OCI-LY1 (cell line): ENCODE results near the gene LIN7C.

ENCODE experiments used
- H2AFZ ChIP-seq: fragments of 200-600 bp; sonication (generic), shearing (Covaris generic); 2 replicates; pipeline ENCODE4 v1.6.0; 2014; ENCODE audit warnings: antibody characterized with exemption, mild to moderate bottlenecking, low read length
- H3F3A ChIP-seq: fragments of 200-600 bp; sonication (generic), shearing (Covaris generic); 2 replicates; pipeline ENCODE4 v1.6.0; 2014; ENCODE audit warnings: mild to moderate bottlenecking, antibody characterized with exemption, low read length, moderate library complexity; ENCODE audit not compliant: insufficient read depth
- H3K27ac ChIP-seq: fragments of 200-600 bp; sonication (generic); 2 replicates; pipeline ENCODE4 v1.5.1; 2014; ENCODE audit warnings: low read length, mixed run types, mild to moderate bottlenecking, low read depth; ENCODE audit not compliant: poor library complexity, severe bottlenecking
- H3K27me3 ChIP-seq: fragments of 200-600 bp; sonication (generic); 2 replicates; pipeline ENCODE4 v1.6.0; 2014; ENCODE audit warnings: antibody characterized with exemption, mild to moderate bottlenecking, low read length, moderate library complexity; ENCODE audit not compliant: insufficient read depth
- H3K36me3 ChIP-seq: fragments of 200-600 bp; sonication (generic); 2 replicates; pipeline ENCODE4 v1.6.1; 2014; ENCODE audit warnings: mild to moderate bottlenecking, antibody characterized with exemption, low read length, moderate library complexity, mixed read lengths; ENCODE audit not compliant: insufficient read depth
- H3K4me1 ChIP-seq: fragments of 200-600 bp; sonication (generic); 2 replicates; pipeline ENCODE4 v1.5.1; 2014; ENCODE audit warnings: mild to moderate bottlenecking, low read length, moderate library complexity; ENCODE audit not compliant: insufficient read depth, severe bottlenecking
- H3K4me2 ChIP-seq: fragments of 200-600 bp; sonication (generic), shearing (Covaris generic); 2 replicates; pipeline ENCODE4 v1.6.1; 2014; ENCODE audit warnings: low read length
- H3K4me3 ChIP-seq: fragments of 200-600 bp; sonication (generic); 2 replicates; pipeline ENCODE4 v1.5.1; 2014; ENCODE audit warnings: low read length, low read depth, mild to moderate bottlenecking, mixed read lengths; ENCODE audit not compliant: poor library complexity, severe bottlenecking
- H3K79me2 ChIP-seq: fragments of 200-600 bp; shearing (Covaris generic); 2 replicates; pipeline ENCODE4 v1.6.1; 2016; ENCODE audit warnings: mixed run types, low read length, mixed read lengths; ENCODE audit not compliant: insufficient read depth
- H3K9ac ChIP-seq: fragments of 200-600 bp; sonication (generic), shearing (Covaris generic); 2 replicates; pipeline ENCODE4 v1.6.1; 2014; ENCODE audit warnings: mild to moderate bottlenecking, low read length, mixed read lengths
- H3K9me2 ChIP-seq: fragments of 200-600 bp; sonication (generic), shearing (Covaris generic); 2 replicates; pipeline ENCODE4 v1.6.1; 2014; ENCODE audit warnings: low read depth, mild to moderate bottlenecking, low read length, mixed read lengths
- H3K9me3 ChIP-seq: fragments of 200-600 bp; shearing (Covaris generic); 2 replicates; pipeline ENCODE4 v1.6.1; 2014; ENCODE audit warnings: low read length, mixed read lengths
- H4K20me1 ChIP-seq: fragments of 200-600 bp; sonication (generic), shearing (Covaris generic); 2 replicates; pipeline ENCODE4 v1.6.0; 2016; ENCODE audit warnings: mild to moderate bottlenecking, low read length; ENCODE audit not compliant: insufficient read depth
- CTCF ChIP-seq: fragments of 200-600 bp; sonication (generic), shearing (Covaris generic); IDR thresholded peaks from 2 replicates; pipeline ENCODE4 v1.5.1; 2017; ENCODE audit warnings: mild to moderate bottlenecking, antibody characterized with exemption, low read length, moderate library complexity, mixed read lengths
- EZH2 ChIP-seq: fragments of 200-600 bp; sonication (generic), shearing (Covaris generic); IDR thresholded peaks from 2 replicates; pipeline ENCODE4 v1.8.0; 2017; ENCODE audit warnings: borderline replicate concordance, mixed run types, mild to moderate bottlenecking, antibody characterized with exemption, low read length, moderate library complexity, mixed read lengths

Gene LIN7C

GRCh38 chr11:27509908-27510307, 3.3 kb upstream of the LIN7C start:
- no peaks in the 10 kb centered on the region for H3K9me2 ChIP-seq
- H2AFZ ChIP-seq: no peak overlapping the region
- H4K20me1 ChIP-seq: no peaks in the 10 kb centered on the region
- no peak overlapping the region for H3K4me3 ChIP-seq
- H3K27ac ChIP-seq: no peak overlapping the region
- H3K79me2 ChIP-seq: peaks cover 16% of the 10 kb centered on the region
- H3K27me3 ChIP-seq: no peaks in the 10 kb centered on the region
- no peaks in the 10 kb centered on the region for H3K36me3 ChIP-seq
- no peaks in the 10 kb centered on the region for H3K9me3 ChIP-seq
- no peak for TF ChIP-seq CTCF
- no peak overlapping the region for H3K9ac ChIP-seq
- H3F3A ChIP-seq: no peaks in the 10 kb centered on the region
- H3K4me2 ChIP-seq: no peak overlapping the region
- peaks cover 20% of the 10 kb centered on the region for H3K4me1 ChIP-seq

DNA sequence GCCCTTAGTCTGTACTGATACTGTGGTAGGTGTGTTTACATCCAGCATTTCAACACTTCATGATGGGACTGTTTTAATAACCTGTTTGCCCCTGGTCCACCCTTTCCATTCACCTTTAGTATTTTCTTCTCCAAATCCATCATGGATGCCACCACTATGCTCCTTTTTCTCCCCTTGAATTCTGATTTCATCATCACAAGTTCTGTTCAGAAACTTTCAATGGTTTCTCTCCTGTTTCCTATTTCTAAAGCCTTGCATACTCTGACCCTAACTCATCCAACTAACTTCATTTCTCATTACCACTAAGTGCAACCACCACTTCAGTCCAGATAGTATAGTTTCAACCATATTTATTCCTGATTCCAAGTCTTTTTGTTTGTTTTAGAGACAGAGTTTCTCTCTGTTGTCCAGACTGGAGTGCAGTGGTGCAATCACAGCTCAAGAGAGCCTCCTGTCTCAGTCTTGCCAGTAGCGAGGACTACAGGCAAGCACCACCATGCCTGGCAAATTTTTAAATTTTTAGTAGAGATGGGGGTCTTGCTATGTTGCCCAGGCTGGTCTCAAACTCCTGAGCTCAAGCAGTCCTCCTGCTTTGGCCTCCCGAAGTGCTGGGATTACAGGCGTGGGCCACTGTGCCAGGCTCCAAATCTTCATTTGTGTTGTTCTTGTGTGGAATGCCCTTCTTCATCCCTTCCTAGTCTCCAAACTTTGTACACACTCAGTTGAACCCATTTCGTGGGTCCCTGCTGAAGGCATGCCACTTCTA, 1.2 kb upstream of the LIN7C start:
- Histone ChIP-seq H3K9me3 (no peaks in the 10 kb centered on the region), H3K27ac (no peak overlapping the region), H3K4me1 (peaks cover 27% of the 10 kb centered on the region), H3K9ac (peak overlapping the region; percentile 98), H3K4me2 (peak overlapping the region; percentile 77), H4K20me1 (no peaks in the 10 kb centered on the region), H3F3A (no peaks in the 10 kb centered on the region), H3K27me3 (no peaks in the 10 kb centered on the region), H3K79me2 (peaks cover 32% of the 10 kb centered on the region), H3K9me2 (no peaks in the 10 kb centered on the region), H3K4me3 (peak overlapping the region; percentile 92), H3K36me3 (peaks cover 7% of the 10 kb centered on the region; the same call in 1 of the 2 replicates), H2AFZ (no peak overlapping the region)
- no peak for TF ChIP-seq CTCF
- TF ChIP-seq EZH2: no peak

- H2AFZ ChIP-seq: no peak overlapping the region
- H3K4me1 ChIP-seq: peaks cover 27% of the 10 kb centered on the region
- peak overlapping the region; percentile 72 for H3K27ac ChIP-seq
- peak overlapping the region; percentile 98 for H3K9ac ChIP-seq
- H4K20me1 ChIP-seq: no peaks in the 10 kb centered on the region
- peaks cover 22% of the 10 kb centered on the region for H3K36me3 ChIP-seq
- H3K9me2 ChIP-seq: no peaks in the 10 kb centered on the region
- no peaks in the 10 kb centered on the region for H3F3A ChIP-seq
- peak overlapping the region; percentile 92 for H3K4me3 ChIP-seq
- no peaks in the 10 kb centered on the region for H3K9me3 ChIP-seq
- no peaks in the 10 kb centered on the region for H3K27me3 ChIP-seq
- H3K79me2 ChIP-seq: peaks cover 36% of the 10 kb centered on the region
- TF ChIP-seq EZH2 (no peak), CTCF (no peak)
- peak overlapping the region; percentile 77 for H3K4me2 ChIP-seq
Measured at GRCh38 chr11:27505781-27506180, 788 bp downstream of the LIN7C start.
